ENCODE data around the gene CARMIL1.

The CARMIL1 gene

GRCh38 chr6:25586927-25587326, 307.8 kb downstream of the CARMIL1 start:
- H3K27me3 ChIP-seq (ENCODE audit: control insufficient read depth in 1 of 2, insufficient read depth in 2 of 2, low read length in 2 of 2): no peaks in the 10 kb centered on the region
- no peak overlapping the region for H3K9ac ChIP-seq (ENCODE audit: low read length)
- no peak overlapping the region for H3K27ac ChIP-seq (ENCODE audit: low read depth, low read length)
- H3K9me3 ChIP-seq (ENCODE audit: low read length): no peaks in the 10 kb centered on the region
- H3K36me3 ChIP-seq (ENCODE audit: insufficient read depth, low read length): no peaks in the 10 kb centered on the region
- H3K4me1 ChIP-seq (ENCODE audit: insufficient read depth, low read length): no peaks in the 10 kb centered on the region
- no peak overlapping the region for H3K4me3 ChIP-seq (ENCODE audit: low read depth in 1 of 2, low read length in 2 of 2)

GRCh38 chr6:25590986-25591385, 311.8 kb downstream of the CARMIL1 start:
- Histone ChIP-seq H3K27ac (ENCODE audit: low read depth, low read length) (no peak overlapping the region), H3K36me3 (ENCODE audit: insufficient read depth, low read length) (no peaks in the 10 kb centered on the region), H3K9me3 (ENCODE audit: low read length) (no peaks in the 10 kb centered on the region), H3K9ac (ENCODE audit: low read length) (no peak overlapping the region), H3K4me1 (ENCODE audit: insufficient read depth, low read length) (no peaks in the 10 kb centered on the region), H3K27me3 (ENCODE audit: control insufficient read depth in 1 of 2, insufficient read depth in 2 of 2, low read length in 2 of 2) (no peaks in the 10 kb centered on the region), H3K4me3 (ENCODE audit: low read depth in 1 of 2, low read length in 2 of 2) (no peak overlapping the region)

GRCh38 chr6:25596928-25597818, 318.0 kb downstream of the CARMIL1 start:
- Histone ChIP-seq H3K9me3 (ENCODE audit: low read length) (no peaks in the 10 kb centered on the region), H3K27me3 (ENCODE audit: control insufficient read depth in 1 of 2, insufficient read depth in 2 of 2, low read length in 2 of 2) (no peaks in the 10 kb centered on the region), H3K4me3 (ENCODE audit: low read depth in 1 of 2, low read length in 2 of 2) (no peak overlapping the region), H3K36me3 (ENCODE audit: insufficient read depth, low read length) (no peaks in the 10 kb centered on the region), H3K4me1 (ENCODE audit: insufficient read depth, low read length) (no peaks in the 10 kb centered on the region), H3K9ac (ENCODE audit: low read length) (no peak overlapping the region), H3K27ac (ENCODE audit: low read depth, low read length) (no peak overlapping the region)

GRCh38 chr6:25599516-25600085, 320.4 kb downstream of the CARMIL1 start:
- H3K9me3 ChIP-seq (ENCODE audit: low read length): no peaks in the 10 kb centered on the region
- no peaks in the 10 kb centered on the region for H3K4me1 ChIP-seq (ENCODE audit: insufficient read depth, low read length)
- no peak overlapping the region for H3K27ac ChIP-seq (ENCODE audit: low read depth, low read length)
- no peaks in the 10 kb centered on the region for H3K27me3 ChIP-seq (ENCODE audit: control insufficient read depth in 1 of 2, insufficient read depth in 2 of 2, low read length in 2 of 2)
- no peaks in the 10 kb centered on the region for H3K36me3 ChIP-seq (ENCODE audit: insufficient read depth, low read length)
- no peak overlapping the region for H3K4me3 ChIP-seq (ENCODE audit: low read depth in 1 of 2, low read length in 2 of 2)
- H3K9ac ChIP-seq (ENCODE audit: low read length): no peak overlapping the region

GRCh38 chr6:25601800-25602673, 322.9 kb downstream of the CARMIL1 start:
- Histone ChIP-seq H3K27ac (ENCODE audit: low read depth, low read length) (no peak overlapping the region), H3K9me3 (ENCODE audit: low read length) (no peaks in the 10 kb centered on the region), H3K36me3 (ENCODE audit: insufficient read depth, low read length) (no peaks in the 10 kb centered on the region), H3K27me3 (ENCODE audit: control insufficient read depth in 1 of 2, insufficient read depth in 2 of 2, low read length in 2 of 2) (no peaks in the 10 kb centered on the region), H3K4me1 (ENCODE audit: insufficient read depth, low read length) (no peaks in the 10 kb centered on the region), H3K4me3 (ENCODE audit: low read depth in 1 of 2, low read length in 2 of 2) (no peak overlapping the region), H3K9ac (ENCODE audit: low read length) (no peak overlapping the region)

GRCh38 chr6:25602674-25602982, 323.5 kb downstream of the CARMIL1 start:
- Histone ChIP-seq H3K27ac (ENCODE audit: low read depth, low read length) (no peak overlapping the region), H3K36me3 (ENCODE audit: insufficient read depth, low read length) (no peaks in the 10 kb centered on the region), H3K4me1 (ENCODE audit: insufficient read depth, low read length) (no peaks in the 10 kb centered on the region), H3K4me3 (ENCODE audit: low read depth in 1 of 2, low read length in 2 of 2) (no peak overlapping the region), H3K9ac (ENCODE audit: low read length) (no peak overlapping the region), H3K9me3 (ENCODE audit: low read length) (no peaks in the 10 kb centered on the region), H3K27me3 (ENCODE audit: control insufficient read depth in 1 of 2, insufficient read depth in 2 of 2, low read length in 2 of 2) (no peaks in the 10 kb centered on the region)

- Histone ChIP-seq H3K4me1 (ENCODE audit: insufficient read depth, low read length) (no peaks in the 10 kb centered on the region), H3K9me3 (ENCODE audit: low read length) (no peaks in the 10 kb centered on the region), H3K36me3 (ENCODE audit: insufficient read depth, low read length) (no peaks in the 10 kb centered on the region), H3K27me3 (ENCODE audit: control insufficient read depth in 1 of 2, insufficient read depth in 2 of 2, low read length in 2 of 2) (no peaks in the 10 kb centered on the region), H3K27ac (ENCODE audit: low read depth, low read length) (no peak overlapping the region), H3K9ac (ENCODE audit: low read length) (no peak overlapping the region), H3K4me3 (ENCODE audit: low read depth in 1 of 2, low read length in 2 of 2) (no peak overlapping the region)
Observed at GRCh38 chr6:25603251-25603650, 324.1 kb downstream of the CARMIL1 start.

GRCh38 chr6:25606151-25606550, 327.0 kb downstream of the CARMIL1 start:
- Histone ChIP-seq H3K4me1 (ENCODE audit: insufficient read depth, low read length) (no peaks in the 10 kb centered on the region), H3K27me3 (ENCODE audit: control insufficient read depth in 1 of 2, insufficient read depth in 2 of 2, low read length in 2 of 2) (no peaks in the 10 kb centered on the region), H3K4me3 (ENCODE audit: low read depth in 1 of 2, low read length in 2 of 2) (no peak overlapping the region), H3K9me3 (ENCODE audit: low read length) (no peaks in the 10 kb centered on the region), H3K27ac (ENCODE audit: low read depth, low read length) (no peak overlapping the region), H3K9ac (ENCODE audit: low read length) (no peak overlapping the region), H3K36me3 (ENCODE audit: insufficient read depth, low read length) (no peaks in the 10 kb centered on the region)

GRCh38 chr6:25608558-25609174, 329.5 kb downstream of the CARMIL1 start:
- no peak overlapping the region for H3K4me3 ChIP-seq (ENCODE audit: low read depth in 1 of 2, low read length in 2 of 2)
- H3K36me3 ChIP-seq (ENCODE audit: insufficient read depth, low read length): no peaks in the 10 kb centered on the region
- no peak overlapping the region for H3K27ac ChIP-seq (ENCODE audit: low read depth, low read length)
- no peaks in the 10 kb centered on the region for H3K4me1 ChIP-seq (ENCODE audit: insufficient read depth, low read length)
- H3K27me3 ChIP-seq (ENCODE audit: control insufficient read depth in 1 of 2, insufficient read depth in 2 of 2, low read length in 2 of 2): no peaks in the 10 kb centered on the region
- no peak overlapping the region for H3K9ac ChIP-seq (ENCODE audit: low read length)
- H3K9me3 ChIP-seq (ENCODE audit: low read length): no peaks in the 10 kb centered on the region

GRCh38 chr6:25612666-25613065, 333.5 kb downstream of the CARMIL1 start:
- no peaks in the 10 kb centered on the region for H3K27me3 ChIP-seq (ENCODE audit: control insufficient read depth in 1 of 2, insufficient read depth in 2 of 2, low read length in 2 of 2)
- no peak overlapping the region for H3K9ac ChIP-seq (ENCODE audit: low read length)
- H3K9me3 ChIP-seq (ENCODE audit: low read length): no peaks in the 10 kb centered on the region
- no peaks in the 10 kb centered on the region for H3K4me1 ChIP-seq (ENCODE audit: insufficient read depth, low read length)
- H3K4me3 ChIP-seq (ENCODE audit: low read depth in 1 of 2, low read length in 2 of 2): no peak overlapping the region
- H3K27ac ChIP-seq (ENCODE audit: low read depth, low read length): no peak overlapping the region
- no peaks in the 10 kb centered on the region for H3K36me3 ChIP-seq (ENCODE audit: insufficient read depth, low read length)

GRCh38 chr6:25613415-25613814, 334.2 kb downstream of the CARMIL1 start:
- Histone ChIP-seq H3K9ac (ENCODE audit: low read length) (no peak overlapping the region), H3K36me3 (ENCODE audit: insufficient read depth, low read length) (no peaks in the 10 kb centered on the region), H3K4me3 (ENCODE audit: low read depth in 1 of 2, low read length in 2 of 2) (no peak overlapping the region), H3K9me3 (ENCODE audit: low read length) (no peaks in the 10 kb centered on the region), H3K27me3 (ENCODE audit: control insufficient read depth in 1 of 2, insufficient read depth in 2 of 2, low read length in 2 of 2) (no peaks in the 10 kb centered on the region), H3K27ac (ENCODE audit: low read depth, low read length) (no peak overlapping the region), H3K4me1 (ENCODE audit: insufficient read depth, low read length) (no peaks in the 10 kb centered on the region)
